GM12878 (cell line): ENCODE measurements around the gene WNT5A. TPM values are rescaled to one million over a fixed set of nuclear protein-coding genes. Genes with fewer than 3 reads are reported as not detected.

Source experiments
- CEBPB ChIP-seq, 2 experiments: fragments of 150-350 bp in 1 of 2; IDR thresholded peaks; 2 replicates each; pipeline ENCODE4 v1.6.1; 2012 to 2014; ENCODE audit warnings: low read depth in 2 of 2, low read length in 2 of 2, borderline replicate concordance in 1 of 2, inconsistent platforms in 1 of 2
- MEF2B ChIP-seq: fragments of 450-650 bp; IDR thresholded peaks from 2 replicates; pipeline ENCODE4 v1.6.1; 2018; ENCODE audit warnings: mild to moderate bottlenecking, moderate library complexity; ENCODE audit not compliant: partially characterized antibody, poor library complexity, severe bottlenecking
- RCOR1 ChIP-seq: conservative IDR thresholded peaks from 2 replicates; pipeline ENCODE4 v1.6.1; 2012; ENCODE audit warnings: low read depth, low read length, improper control_type of control experiment
- STAT1 ChIP-seq: fragments of 450-650 bp; conservative IDR thresholded peaks from 2 replicates; pipeline ENCODE4 v1.6.1; 2014; ENCODE audit warnings: antibody characterized with exemption, mild to moderate bottlenecking
- TCF3 ChIP-seq: IDR thresholded peaks from 2 replicates; pipeline ENCODE4 v1.6.1; 2012; ENCODE audit warnings: low read depth, mild to moderate bottlenecking, low read length, borderline replicate concordance; ENCODE audit not compliant: insufficient read depth
- polyA plus RNA-seq, 11 experiments: library from polyadenylated mRNA; depleted of rRNA in 4 of 11; unstranded in 6 of 11; stranded (reverse) in 5 of 11; fragments of >200 nt; fragmentation: Nextera tagmentation in 4 of 11; fragmentation: Illumina TruSeq in 1 of 11; extraction: Ambion mirVana in 4 of 11; extraction: Trizol in 1 of 11; gene quantifications; 1 replicate in 1 of 11; 2 replicates in 10 of 11; pipeline versions ENCODE4 v1.2.1 to v1.2.3, GENCODE V29; 2011 to 2016; ENCODE audit warnings: inconsistent platforms in 2 of 11, missing spikeins in 2 of 11, low read depth in 1 of 11
- total RNA-seq, 4 experiments: library from RNA; depleted of rRNA in 3 of 4; stranded (reverse); fragments of >200 nt in 3 of 4; fragmentation: Illumina TruSeq in 1 of 4; extraction: Trizol in 1 of 4; gene quantifications; 2 replicates each; pipeline versions ENCODE4 v1.2.1 to v1.2.3, GENCODE V29; 2013 to 2021
- TF ChIP-seq, protein P1 (sequence below): IDR thresholded peaks from 2 replicates; pipeline ENCODE4 v1.6.1; 2012; ENCODE audit warnings: mild to moderate bottlenecking, low read depth, low read length
- TF ChIP-seq, protein P2 (sequence below), 3 experiments: IDR thresholded peaks in 2 of 3; conservative IDR thresholded peaks in 1 of 3; 2 replicates each; pipeline ENCODE4 v1.5.1; 2011; ENCODE audit warnings: low read depth in 3 of 3, low read length in 3 of 3, mild to moderate bottlenecking in 3 of 3, control low read depth in 2 of 3, moderate library complexity in 2 of 3, inconsistent platforms in 1 of 3, mixed read lengths in 1 of 3; ENCODE audit not compliant: control insufficient read depth in 2 of 3, insufficient read depth in 1 of 3; ENCODE audit errors: extremely low read depth in 1 of 3
- TF ChIP-seq, protein P3 (sequence below): IDR thresholded peaks from 2 replicates; pipeline ENCODE4 v1.6.1; 2012; ENCODE audit warnings: improper control_type of control experiment, low read depth, low read length; ENCODE audit not compliant: insufficient replicate concordance
- TF ChIP-seq, protein P4 (sequence below): fragments of 450-650 bp; IDR thresholded peaks from 2 replicates; pipeline ENCODE4 v1.6.1; 2016; ENCODE audit warnings: mild to moderate bottlenecking

WNT5A gene
- total and polyA plus RNA-seq, 10 of the 15 experiments (the other 5 are each of a cell fraction or from before 2014, with no cell fraction given), result 0.06 to 2.8 (median 0.39) TPM

DNA sequence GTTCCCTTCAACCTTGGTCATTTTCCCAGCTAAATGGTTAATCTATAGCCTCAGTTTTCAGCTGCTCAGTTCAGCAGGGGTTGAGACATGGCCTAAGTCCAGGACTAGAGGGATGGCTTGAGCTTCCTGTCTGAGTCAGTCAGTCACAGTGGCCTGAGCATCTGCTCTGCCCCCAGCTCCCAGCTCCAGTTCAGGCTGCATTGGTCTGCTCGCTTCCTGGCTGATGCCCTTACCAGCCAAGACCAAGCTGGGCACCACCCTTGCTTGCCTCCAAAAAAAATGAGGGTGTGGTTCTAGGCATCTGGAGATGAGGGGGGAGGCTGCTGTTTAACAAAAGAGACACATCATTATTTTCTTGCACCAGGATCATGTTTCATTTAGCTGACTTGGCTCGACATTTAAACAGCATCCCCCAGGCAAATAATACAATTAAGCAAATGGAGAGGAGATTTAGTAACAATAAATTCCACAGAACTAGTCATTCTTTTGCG lies 70.7 kb downstream of the WNT5A start (continued):
- TF ChIP-seq, protein P1, sequence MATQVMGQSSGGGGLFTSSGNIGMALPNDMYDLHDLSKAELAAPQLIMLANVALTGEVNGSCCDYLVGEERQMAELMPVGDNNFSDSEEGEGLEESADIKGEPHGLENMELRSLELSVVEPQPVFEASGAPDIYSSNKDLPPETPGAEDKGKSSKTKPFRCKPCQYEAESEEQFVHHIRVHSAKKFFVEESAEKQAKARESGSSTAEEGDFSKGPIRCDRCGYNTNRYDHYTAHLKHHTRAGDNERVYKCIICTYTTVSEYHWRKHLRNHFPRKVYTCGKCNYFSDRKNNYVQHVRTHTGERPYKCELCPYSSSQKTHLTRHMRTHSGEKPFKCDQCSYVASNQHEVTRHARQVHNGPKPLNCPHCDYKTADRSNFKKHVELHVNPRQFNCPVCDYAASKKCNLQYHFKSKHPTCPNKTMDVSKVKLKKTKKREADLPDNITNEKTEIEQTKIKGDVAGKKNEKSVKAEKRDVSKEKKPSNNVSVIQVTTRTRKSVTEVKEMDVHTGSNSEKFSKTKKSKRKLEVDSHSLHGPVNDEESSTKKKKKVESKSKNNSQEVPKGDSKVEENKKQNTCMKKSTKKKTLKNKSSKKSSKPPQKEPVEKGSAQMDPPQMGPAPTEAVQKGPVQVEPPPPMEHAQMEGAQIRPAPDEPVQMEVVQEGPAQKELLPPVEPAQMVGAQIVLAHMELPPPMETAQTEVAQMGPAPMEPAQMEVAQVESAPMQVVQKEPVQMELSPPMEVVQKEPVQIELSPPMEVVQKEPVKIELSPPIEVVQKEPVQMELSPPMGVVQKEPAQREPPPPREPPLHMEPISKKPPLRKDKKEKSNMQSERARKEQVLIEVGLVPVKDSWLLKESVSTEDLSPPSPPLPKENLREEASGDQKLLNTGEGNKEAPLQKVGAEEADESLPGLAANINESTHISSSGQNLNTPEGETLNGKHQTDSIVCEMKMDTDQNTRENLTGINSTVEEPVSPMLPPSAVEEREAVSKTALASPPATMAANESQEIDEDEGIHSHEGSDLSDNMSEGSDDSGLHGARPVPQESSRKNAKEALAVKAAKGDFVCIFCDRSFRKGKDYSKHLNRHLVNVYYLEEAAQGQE, result no peak
- TF ChIP-seq MEF2B, result no peak
- TF ChIP-seq, protein P2, sequence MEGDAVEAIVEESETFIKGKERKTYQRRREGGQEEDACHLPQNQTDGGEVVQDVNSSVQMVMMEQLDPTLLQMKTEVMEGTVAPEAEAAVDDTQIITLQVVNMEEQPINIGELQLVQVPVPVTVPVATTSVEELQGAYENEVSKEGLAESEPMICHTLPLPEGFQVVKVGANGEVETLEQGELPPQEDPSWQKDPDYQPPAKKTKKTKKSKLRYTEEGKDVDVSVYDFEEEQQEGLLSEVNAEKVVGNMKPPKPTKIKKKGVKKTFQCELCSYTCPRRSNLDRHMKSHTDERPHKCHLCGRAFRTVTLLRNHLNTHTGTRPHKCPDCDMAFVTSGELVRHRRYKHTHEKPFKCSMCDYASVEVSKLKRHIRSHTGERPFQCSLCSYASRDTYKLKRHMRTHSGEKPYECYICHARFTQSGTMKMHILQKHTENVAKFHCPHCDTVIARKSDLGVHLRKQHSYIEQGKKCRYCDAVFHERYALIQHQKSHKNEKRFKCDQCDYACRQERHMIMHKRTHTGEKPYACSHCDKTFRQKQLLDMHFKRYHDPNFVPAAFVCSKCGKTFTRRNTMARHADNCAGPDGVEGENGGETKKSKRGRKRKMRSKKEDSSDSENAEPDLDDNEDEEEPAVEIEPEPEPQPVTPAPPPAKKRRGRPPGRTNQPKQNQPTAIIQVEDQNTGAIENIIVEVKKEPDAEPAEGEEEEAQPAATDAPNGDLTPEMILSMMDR (IDR thresholded peaks at IDR 0.05 in 2 of 3, conservative IDR thresholded peaks at IDR 0.05 in 1 of 3; ENCODE audit: control insufficient read depth in 2 of 3, extremely low read depth in 1 of 3, insufficient read depth in 1 of 3, low read depth in 3 of 3, low read length in 3 of 3), result no peak
- no peak for TF ChIP-seq CEBPB (IDR thresholded peaks at IDR 0.05; ENCODE audit: borderline replicate concordance in 1 of 2, low read depth in 2 of 2, low read length in 2 of 2)
- TF ChIP-seq, protein P3, sequence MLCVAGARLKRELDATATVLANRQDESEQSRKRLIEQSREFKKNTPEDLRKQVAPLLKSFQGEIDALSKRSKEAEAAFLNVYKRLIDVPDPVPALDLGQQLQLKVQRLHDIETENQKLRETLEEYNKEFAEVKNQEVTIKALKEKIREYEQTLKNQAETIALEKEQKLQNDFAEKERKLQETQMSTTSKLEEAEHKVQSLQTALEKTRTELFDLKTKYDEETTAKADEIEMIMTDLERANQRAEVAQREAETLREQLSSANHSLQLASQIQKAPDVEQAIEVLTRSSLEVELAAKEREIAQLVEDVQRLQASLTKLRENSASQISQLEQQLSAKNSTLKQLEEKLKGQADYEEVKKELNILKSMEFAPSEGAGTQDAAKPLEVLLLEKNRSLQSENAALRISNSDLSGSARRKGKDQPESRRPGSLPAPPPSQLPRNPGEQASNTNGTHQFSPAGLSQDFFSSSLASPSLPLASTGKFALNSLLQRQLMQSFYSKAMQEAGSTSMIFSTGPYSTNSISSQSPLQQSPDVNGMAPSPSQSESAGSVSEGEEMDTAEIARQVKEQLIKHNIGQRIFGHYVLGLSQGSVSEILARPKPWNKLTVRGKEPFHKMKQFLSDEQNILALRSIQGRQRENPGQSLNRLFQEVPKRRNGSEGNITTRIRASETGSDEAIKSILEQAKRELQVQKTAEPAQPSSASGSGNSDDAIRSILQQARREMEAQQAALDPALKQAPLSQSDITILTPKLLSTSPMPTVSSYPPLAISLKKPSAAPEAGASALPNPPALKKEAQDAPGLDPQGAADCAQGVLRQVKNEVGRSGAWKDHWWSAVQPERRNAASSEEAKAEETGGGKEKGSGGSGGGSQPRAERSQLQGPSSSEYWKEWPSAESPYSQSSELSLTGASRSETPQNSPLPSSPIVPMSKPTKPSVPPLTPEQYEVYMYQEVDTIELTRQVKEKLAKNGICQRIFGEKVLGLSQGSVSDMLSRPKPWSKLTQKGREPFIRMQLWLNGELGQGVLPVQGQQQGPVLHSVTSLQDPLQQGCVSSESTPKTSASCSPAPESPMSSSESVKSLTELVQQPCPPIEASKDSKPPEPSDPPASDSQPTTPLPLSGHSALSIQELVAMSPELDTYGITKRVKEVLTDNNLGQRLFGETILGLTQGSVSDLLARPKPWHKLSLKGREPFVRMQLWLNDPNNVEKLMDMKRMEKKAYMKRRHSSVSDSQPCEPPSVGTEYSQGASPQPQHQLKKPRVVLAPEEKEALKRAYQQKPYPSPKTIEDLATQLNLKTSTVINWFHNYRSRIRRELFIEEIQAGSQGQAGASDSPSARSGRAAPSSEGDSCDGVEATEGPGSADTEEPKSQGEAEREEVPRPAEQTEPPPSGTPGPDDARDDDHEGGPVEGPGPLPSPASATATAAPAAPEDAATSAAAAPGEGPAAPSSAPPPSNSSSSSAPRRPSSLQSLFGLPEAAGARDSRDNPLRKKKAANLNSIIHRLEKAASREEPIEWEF, result no peak
- TF ChIP-seq, protein P4, sequence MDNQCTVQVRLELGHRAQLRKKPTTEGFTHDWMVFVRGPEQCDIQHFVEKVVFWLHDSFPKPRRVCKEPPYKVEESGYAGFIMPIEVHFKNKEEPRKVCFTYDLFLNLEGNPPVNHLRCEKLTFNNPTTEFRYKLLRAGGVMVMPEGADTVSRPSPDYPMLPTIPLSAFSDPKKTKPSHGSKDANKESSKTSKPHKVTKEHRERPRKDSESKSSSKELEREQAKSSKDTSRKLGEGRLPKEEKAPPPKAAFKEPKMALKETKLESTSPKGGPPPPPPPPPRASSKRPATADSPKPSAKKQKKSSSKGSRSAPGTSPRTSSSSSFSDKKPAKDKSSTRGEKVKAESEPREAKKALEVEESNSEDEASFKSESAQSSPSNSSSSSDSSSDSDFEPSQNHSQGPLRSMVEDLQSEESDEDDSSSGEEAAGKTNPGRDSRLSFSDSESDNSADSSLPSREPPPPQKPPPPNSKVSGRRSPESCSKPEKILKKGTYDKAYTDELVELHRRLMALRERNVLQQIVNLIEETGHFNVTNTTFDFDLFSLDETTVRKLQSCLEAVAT, result no peak
- TF ChIP-seq RCOR1, result no peak
- no peak for TF ChIP-seq TCF3
- TF ChIP-seq STAT1, result no peak
